Immature natural killer cell (primary cell): ENCODE measurements around the gene MPV17. TPM values are rescaled to one million over a fixed set of nuclear protein-coding genes. Genes with fewer than 3 reads are reported as not detected.
A peak's percentile ranks its signal among the peaks of the same experiment; 100 is the strongest.
"Not testable (repeated sequence)": the region's sequence is repeated elsewhere in the genome, so short reads cannot be mapped to it uniquely, and the experiment has no call there.

Source experiments
- DNase-seq, 3 donors: peaks; one replicate each; pipeline ENCODE4 v3.0.0; 2022; ENCODE audit warnings: mixed read lengths in 1 of 3
- H3K27ac Mint-ChIP-seq, 6 donors: one replicate each; pipeline ENCODE4 v1.8.0; 2020; ENCODE audit warnings: mixed read lengths in 6 of 6, mild to moderate bottlenecking in 5 of 6, inconsistent platforms in 4 of 6, moderate library complexity in 3 of 6
- H3K27me3 Mint-ChIP-seq, 3 donors: one replicate each; pipeline ENCODE4 v1.8.0; 2020 to 2021; ENCODE audit warnings: low read depth in 3 of 3, mild to moderate bottlenecking in 3 of 3, mixed read lengths in 3 of 3, moderate library complexity in 3 of 3, inconsistent platforms in 1 of 3
- H3K36me3 Mint-ChIP-seq, 3 donors: one replicate each; pipeline ENCODE4 v1.8.0; 2020; ENCODE audit warnings: mixed read lengths in 3 of 3, inconsistent platforms in 2 of 3, mild to moderate bottlenecking in 2 of 3
- H3K4me1 Mint-ChIP-seq, 2 donors: one replicate each; pipeline ENCODE4 v1.8.0; 2020; ENCODE audit warnings: inconsistent platforms in 2 of 2, mild to moderate bottlenecking in 2 of 2, mixed read lengths in 2 of 2, moderate library complexity in 1 of 2
- H3K4me3 Mint-ChIP-seq, 5 donors: one replicate each; pipeline ENCODE4 v1.8.0; 2020; ENCODE audit warnings: mild to moderate bottlenecking in 5 of 5, mixed read lengths in 5 of 5, inconsistent platforms in 3 of 5, moderate library complexity in 3 of 5
- H3K9me3 Mint-ChIP-seq, 6 donors: one replicate each; pipeline ENCODE4 v1.8.0; 2020; ENCODE audit warnings: mild to moderate bottlenecking in 6 of 6, mixed read lengths in 6 of 6, inconsistent platforms in 4 of 6, moderate library complexity in 3 of 6
- polyA plus RNA-seq, 3 donors: library from polyadenylated mRNA; unstranded; fragments of 300-500 nt; fragmentation: Illumina TruSeq; gene quantifications; one replicate each; pipeline ENCODE4 v1.2.3, GENCODE V29; 2021

Gene MPV17
- polyA plus RNA-seq, 3 donors from 2014 or later: 101 to 276 (median 130) TPM

GRCh38 chr2:27351802-27352598 is 29.1 kb upstream of the MPV17 start:
- H3K27me3 Mint-ChIP-seq: peaks cover 6 to 10% (median 7%) of the 10 kb centered on the region in 3 donors
- H3K4me1 Mint-ChIP-seq: peaks cover 44 to 65% of the 10 kb centered on the region in 2 donors
- H3K9me3 Mint-ChIP-seq: no peaks in the 10 kb centered on the region
- no peak overlapping the region for H3K4me3 Mint-ChIP-seq
- peak overlapping the region in 5 of 6 donors; percentile 7 to 24 (median 9) for H3K27ac Mint-ChIP-seq
- no peak for DNase-seq
- no peaks in the 10 kb centered on the region for H3K36me3 Mint-ChIP-seq

GRCh38 chr2:27350106-27350693 is 27.3 kb upstream of the MPV17 start:
- peaks cover 0 to 1% (median 0%) of the 10 kb centered on the region in 3 donors for H3K27me3 Mint-ChIP-seq
- H3K27ac Mint-ChIP-seq: peak overlapping the region in 1 of 6 donors; percentile 23
- DNase-seq: no peak
- H3K9me3 Mint-ChIP-seq: no peaks in the 10 kb centered on the region
- no peak overlapping the region for H3K4me3 Mint-ChIP-seq
- H3K4me1 Mint-ChIP-seq: peaks cover 30 to 53% of the 10 kb centered on the region in 2 donors
- no peaks in the 10 kb centered on the region for H3K36me3 Mint-ChIP-seq

- H3K27ac Mint-ChIP-seq: no peak overlapping the region
- no peak overlapping the region for H3K4me3 Mint-ChIP-seq
These were observed 24.7 kb upstream of the MPV17 start for GRCh38 chr2:27347641-27348040.

GRCh38 chr2:27336173-27336572 is 13.3 kb upstream of the MPV17 start:
- no peak for DNase-seq
- Mint-ChIP-seq H3K4me1 (no peaks in the 10 kb centered on the region), H3K36me3 (peaks cover 9 to 38% (median 24%) of the 10 kb centered on the region in 3 donors), H3K27me3 (peaks cover 0 to 3% (median 0%) of the 10 kb centered on the region in 3 donors), H3K4me3 (no peak overlapping the region), H3K9me3 (no peaks in the 10 kb centered on the region), H3K27ac (no peak overlapping the region)

More at GRCh38 chr2:27347641-27348040, 24.7 kb upstream of the MPV17 start:
- Mint-ChIP-seq H3K9me3 (peaks cover 0 to 2% (median 0%) of the 10 kb centered on the region in 6 donors), H3K27me3 (peaks cover 0 to 1% (median 0%) of the 10 kb centered on the region in 3 donors), H3K4me1 (peaks cover 24 to 41% of the 10 kb centered on the region in 2 donors), H3K36me3 (peaks cover 0 to 4% (median 0%) of the 10 kb centered on the region in 3 donors)
- DNase-seq: no peak

GRCh38 chr2:27335311-27335710 is 12.4 kb upstream of the MPV17 start:
- peak overlapping the region in 1 of 6 donors; percentile 43 for H3K27ac Mint-ChIP-seq
- H3K36me3 Mint-ChIP-seq: peaks cover 13 to 35% (median 24%) of the 10 kb centered on the region in 3 donors

GRCh38 chr2:27324720-27325119 is 1.8 kb upstream of the MPV17 start:
- peaks cover 10 to 26% (median 18%) of the 10 kb centered on the region in 3 donors for H3K36me3 Mint-ChIP-seq
- peak overlapping the region in 5 of 6 donors; percentile 29 to 98 (median 57) for H3K27ac Mint-ChIP-seq

More at GRCh38 chr2:27335311-27335710, 12.4 kb upstream of the MPV17 start:
- no peak overlapping the region for H3K4me3 Mint-ChIP-seq
- H3K27me3 Mint-ChIP-seq: peaks cover 0 to 3% (median 0%) of the 10 kb centered on the region in 3 donors
- no peaks in the 10 kb centered on the region for H3K4me1 Mint-ChIP-seq
- H3K9me3 Mint-ChIP-seq: no peaks in the 10 kb centered on the region
- no peak for DNase-seq

GRCh38 chr2:27323596-27324285 is 844 bp upstream of the MPV17 start:
- Mint-ChIP-seq H3K27ac (peak overlapping the region; percentile 97 to 99 (median 98)), H3K4me1 (peaks cover 23 to 36% of the 10 kb centered on the region in 2 donors), H3K27me3 (peaks cover 2 to 4% (median 2%) of the 10 kb centered on the region in 3 donors), H3K36me3 (peaks cover 10 to 22% (median 15%) of the 10 kb centered on the region in 3 donors), H3K9me3 (no peaks in the 10 kb centered on the region), H3K4me3 (peak overlapping the region; percentile 95 to 100 (median 96))
- DNase-seq: no peak

More at GRCh38 chr2:27324720-27325119, 1.8 kb upstream of the MPV17 start:
- H3K9me3 Mint-ChIP-seq: no peaks in the 10 kb centered on the region
- H3K4me1 Mint-ChIP-seq: peaks cover 23 to 36% of the 10 kb centered on the region in 2 donors
- H3K4me3 Mint-ChIP-seq: peak overlapping the region; percentile 3 to 96 (median 40)
- peaks cover 2 to 4% (median 2%) of the 10 kb centered on the region in 3 donors for H3K27me3 Mint-ChIP-seq
- no peak for DNase-seq

GRCh38 chr2:27322301-27322765 is 564 bp downstream of the MPV17 start:
- peak in 1 of 3 donors; percentile 4 for DNase-seq

GRCh38 chr2:27320958-27321543 is 1.8 kb downstream of the MPV17 start:
- Mint-ChIP-seq H3K27ac (peak overlapping the region in 2 of 6 donors; percentile 49 to 99), H3K9me3 (no peaks in the 10 kb centered on the region), H3K4me3 (peak overlapping the region in 1 of 5 donors; percentile 1), H3K27me3 (peaks cover 2 to 4% (median 2%) of the 10 kb centered on the region in 3 donors), H3K4me1 (peaks cover 23 to 36% of the 10 kb centered on the region in 2 donors), H3K36me3 (peaks cover 0 to 5% (median 5%) of the 10 kb centered on the region in 3 donors)
- no peak for DNase-seq

More at GRCh38 chr2:27322301-27322765, 564 bp downstream of the MPV17 start:
- Mint-ChIP-seq H3K27me3 (peaks cover 2 to 4% (median 2%) of the 10 kb centered on the region in 3 donors), H3K4me3 (peak overlapping the region; percentile 95 to 100 (median 96)), H3K9me3 (no peaks in the 10 kb centered on the region), H3K27ac (peak overlapping the region; percentile 97 to 99 (median 98)), H3K4me1 (peaks cover 23 to 36% of the 10 kb centered on the region in 2 donors), H3K36me3 (peaks cover 7 to 16% (median 15%) of the 10 kb centered on the region in 3 donors)

GRCh38 chr2:27319839-27320238 is 3.1 kb downstream of the MPV17 start:
- not testable (repeated sequence) for H3K27ac Mint-ChIP-seq, H3K27me3 Mint-ChIP-seq, H3K4me3 Mint-ChIP-seq, H3K36me3 Mint-ChIP-seq, DNase-seq, H3K9me3 Mint-ChIP-seq
- H3K4me1 Mint-ChIP-seq: peaks cover 23 to 36% of the 10 kb centered on the region in 2 donors

GRCh38 chr2:27316655-27317412 is 6.1 kb downstream of the MPV17 start:
- DNase-seq: no peak

GRCh38 chr2:27315122-27315521 is 7.8 kb downstream of the MPV17 start:
- peaks cover 0 to 4% of the 10 kb centered on the region in 2 donors for H3K4me1 Mint-ChIP-seq
- H3K4me3 Mint-ChIP-seq: no peak overlapping the region
- DNase-seq: no peak
- H3K27me3 Mint-ChIP-seq: peaks cover 0 to 1% (median 0%) of the 10 kb centered on the region in 3 donors
- H3K36me3 Mint-ChIP-seq: peaks cover 4 to 8% (median 4%) of the 10 kb centered on the region in 3 donors
- H3K27ac Mint-ChIP-seq: peak overlapping the region in 1 of 6 donors; percentile 31
- no peaks in the 10 kb centered on the region for H3K9me3 Mint-ChIP-seq

More at GRCh38 chr2:27316655-27317412, 6.1 kb downstream of the MPV17 start:
- H3K4me1 Mint-ChIP-seq: peaks cover 7 to 8% of the 10 kb centered on the region in 2 donors
- H3K9me3 Mint-ChIP-seq: no peaks in the 10 kb centered on the region
- peaks cover 0 to 1% (median 0%) of the 10 kb centered on the region in 3 donors for H3K27me3 Mint-ChIP-seq
- H3K4me3 Mint-ChIP-seq: no peak overlapping the region
- peaks cover 0 to 5% (median 0%) of the 10 kb centered on the region in 3 donors for H3K36me3 Mint-ChIP-seq
- H3K27ac Mint-ChIP-seq: no peak overlapping the region
